ENCODE measurements around the gene VWA5A.
A peak's percentile ranks its signal among the peaks of the same experiment; 100 is the strongest.
"Not testable (repeated sequence)": the region's sequence is repeated elsewhere in the genome, so short reads cannot be mapped to it uniquely, and the experiment has no call there.

VWA5A gene

DNA sequence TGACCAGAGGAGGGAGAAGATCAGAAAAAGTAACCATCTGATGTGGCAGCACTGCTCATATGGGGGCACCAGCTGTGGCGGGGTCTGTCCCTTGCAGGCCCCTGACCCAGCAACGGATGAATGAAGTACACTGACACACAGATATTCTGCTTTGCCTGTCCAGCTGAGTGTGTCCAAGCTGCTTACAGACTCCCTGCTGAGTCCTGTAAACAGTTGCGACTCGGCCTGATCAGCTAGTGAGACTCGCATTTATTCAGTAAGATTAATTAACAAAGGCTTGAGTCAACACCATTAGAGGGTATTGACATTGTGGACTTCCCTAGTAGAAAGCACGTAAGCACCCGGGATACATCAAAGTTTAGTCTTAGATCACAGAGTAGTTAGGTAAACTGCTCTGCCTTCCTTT lies 52.6 kb downstream of the VWA5A start:
- DNase-seq (ENCODE audit: low spot score) (no peak), FAIRE-seq (no peak)

DNA sequence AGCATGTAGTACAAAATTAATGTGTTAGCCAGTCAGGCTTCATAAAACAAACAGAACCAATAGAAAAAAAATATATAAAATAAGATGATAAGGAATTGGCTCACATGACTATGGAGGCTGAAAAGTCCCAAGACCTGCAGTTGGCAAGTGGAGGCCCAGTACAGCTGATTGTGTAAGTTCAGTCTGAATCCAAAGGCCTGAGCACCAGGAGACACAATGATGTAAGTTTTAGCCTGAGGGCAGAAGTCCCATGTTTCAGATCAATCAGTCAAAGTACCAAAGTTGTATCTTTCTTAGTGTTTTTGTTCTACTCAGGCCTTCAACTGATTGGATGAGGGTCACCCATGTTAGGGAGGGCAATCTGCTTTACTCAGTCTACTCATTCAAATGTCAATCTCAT lies 53.5 kb downstream of the VWA5A start:
- DNase-seq (ENCODE audit: low spot score) (no peak), FAIRE-seq (no peak)

GRCh38 chr11:124170315-124170714 lies 55.1 kb downstream of the VWA5A start:
- not testable (repeated sequence) for DNase-seq (ENCODE audit: low spot score); FAIRE-seq

GRCh38 chr11:124170801-124171586 lies 55.7 kb downstream of the VWA5A start:
- FAIRE-seq, result no peak
- no peak for DNase-seq (ENCODE audit: low spot score)

DNA sequence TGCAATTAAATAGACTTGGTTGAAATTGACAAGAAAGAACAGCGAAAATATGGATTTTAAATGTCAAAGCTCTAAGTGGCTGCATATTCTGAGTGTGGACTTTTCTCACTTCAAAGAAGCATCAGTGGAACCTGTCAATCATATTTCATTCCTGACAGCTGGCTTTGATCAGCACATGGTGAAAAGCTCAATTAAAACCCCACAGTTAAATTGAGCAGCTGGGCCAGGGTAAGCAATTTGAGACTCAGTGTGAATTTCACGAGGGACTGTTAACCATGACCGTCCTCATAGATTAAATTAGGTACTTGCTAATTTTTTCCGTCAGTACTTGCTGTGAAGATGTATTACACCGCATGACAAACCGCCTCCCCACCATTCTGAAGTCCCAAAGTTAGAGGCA lies 56.9 kb downstream of the VWA5A start:
- no peak for FAIRE-seq
- no peak for DNase-seq (ENCODE audit: low spot score)

DNA sequence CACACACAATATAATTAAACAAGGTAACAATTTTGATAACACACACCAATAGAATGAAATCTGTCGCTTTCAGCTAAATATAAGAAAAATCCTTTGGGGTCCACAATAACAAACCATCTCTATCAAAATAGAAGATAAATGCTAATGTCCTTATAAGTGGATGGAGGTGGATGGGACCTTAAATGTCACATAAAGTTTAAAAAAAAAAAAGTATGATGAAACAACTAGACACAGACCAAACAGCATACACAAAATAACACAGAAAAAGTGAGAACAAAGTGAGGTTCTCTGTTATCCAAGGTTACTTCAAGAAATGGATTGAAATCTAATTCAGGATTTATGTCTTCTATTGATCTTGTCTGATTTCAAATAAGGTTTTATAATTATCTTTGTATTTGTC lies 57.3 kb downstream of the VWA5A start:
- FAIRE-seq (no peak), DNase-seq (ENCODE audit: low spot score) (no peak)

DNA sequence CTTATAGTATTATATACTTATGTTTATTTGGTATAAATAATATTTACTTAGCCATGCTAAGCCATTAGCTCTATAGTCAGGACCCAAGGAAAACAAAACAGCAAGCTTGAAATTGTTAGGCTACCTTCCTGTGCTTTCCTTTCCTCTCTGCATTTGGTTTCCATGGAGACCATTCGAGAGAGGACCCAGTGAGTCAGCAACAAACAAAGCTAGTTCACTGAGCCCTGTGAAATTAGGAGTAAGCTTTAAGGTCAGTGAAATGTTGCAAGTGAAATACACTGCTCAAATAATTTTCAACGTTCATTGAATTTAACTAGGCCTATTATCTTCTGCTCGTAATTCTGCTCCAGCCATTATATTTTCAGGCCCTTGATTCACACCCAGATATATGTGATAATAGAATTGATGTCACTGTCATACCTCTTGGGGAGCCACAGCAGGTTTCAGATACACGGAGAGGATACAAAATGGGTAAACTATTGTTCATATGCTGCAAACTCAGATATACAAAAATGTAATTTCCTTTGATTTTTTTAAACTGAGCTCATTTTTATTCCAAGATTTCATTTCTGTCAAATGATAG lies 58.8 kb downstream of the VWA5A start:
- DNase-seq (ENCODE audit: low spot score), result peak; percentile 19
- no peak for FAIRE-seq

DNA sequence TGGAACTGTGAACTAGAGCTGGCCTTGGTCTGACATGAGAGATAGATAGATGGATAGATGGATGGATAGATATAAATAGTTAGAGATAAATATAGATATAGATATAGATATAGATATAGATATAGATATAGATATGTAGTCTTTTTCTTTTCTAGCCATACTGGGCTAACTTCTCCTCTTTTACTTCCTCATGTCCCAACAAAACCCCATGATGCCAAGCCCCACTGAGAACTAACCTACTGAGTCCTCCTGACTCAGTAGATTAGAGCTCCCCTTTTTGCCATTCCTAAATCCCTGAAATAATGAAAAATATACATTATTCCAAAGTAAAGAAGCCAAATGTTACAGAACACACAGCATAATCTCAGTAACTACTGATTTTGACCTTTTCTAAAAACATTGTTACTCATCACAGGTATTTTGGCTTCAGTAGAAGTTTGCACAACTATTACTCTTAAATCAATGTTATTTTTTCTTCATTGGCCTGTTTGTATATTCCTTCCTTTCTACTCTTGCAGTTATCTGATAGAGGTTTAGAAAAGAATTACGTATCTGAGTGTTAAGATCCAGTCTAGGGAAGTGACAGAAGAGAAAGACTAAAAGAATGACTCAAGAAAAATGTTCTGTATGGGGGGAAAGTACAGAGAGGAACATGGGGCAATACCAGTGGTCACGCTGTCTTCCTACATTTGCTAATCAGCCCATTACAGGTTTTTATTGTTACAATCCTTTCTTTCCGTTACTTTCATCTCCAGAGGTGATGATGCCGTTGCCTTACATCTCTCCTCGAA lies 61.9 kb downstream of the VWA5A start:
- FAIRE-seq (no peak), DNase-seq (ENCODE audit: low spot score) (no peak)

DNA sequence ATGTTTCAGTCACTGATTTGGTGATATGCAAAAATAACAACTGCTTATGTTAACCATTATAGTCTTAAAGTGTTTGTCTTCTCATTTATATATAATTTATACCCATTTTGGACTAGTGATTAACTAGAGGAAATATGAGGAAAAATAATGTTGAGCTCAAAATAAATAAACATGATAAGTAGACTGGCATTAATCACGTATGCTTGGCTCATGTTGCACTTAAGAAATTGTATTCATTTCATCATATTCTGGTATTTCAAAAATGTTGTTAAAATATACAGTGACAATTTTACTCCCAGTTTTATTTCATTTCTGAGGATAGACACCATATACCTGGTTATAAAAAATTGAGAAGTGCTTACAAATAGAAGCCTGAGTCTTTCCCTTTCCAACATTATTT lies 64.1 kb downstream of the VWA5A start:
- DNase-seq (ENCODE audit: low spot score), result no peak
- no peak for FAIRE-seq

GRCh38 chr11:124183068-124183467 lies 67.8 kb downstream of the VWA5A start, which contains the start of gene OR10D3:
Gene OR10D3 (plus strand): TSS chr11:124183345. CDS start chr11:124185270, 1,925 bp downstream.
- no peak for DNase-seq (ENCODE audit: low spot score)
- no peak for FAIRE-seq

GRCh38 chr11:124190298-124191139 lies 75.3 kb downstream of the VWA5A start:
- FAIRE-seq (no peak), DNase-seq (ENCODE audit: low spot score) (no peak)

GRCh38 chr11:124193221-124194010 lies 78.2 kb downstream of the VWA5A start:
- DNase-seq (ENCODE audit: low spot score) (no peak), FAIRE-seq (no peak)

GRCh38 chr11:124194293-124195188 lies 79.3 kb downstream of the VWA5A start:
- no peak for FAIRE-seq

DNA sequence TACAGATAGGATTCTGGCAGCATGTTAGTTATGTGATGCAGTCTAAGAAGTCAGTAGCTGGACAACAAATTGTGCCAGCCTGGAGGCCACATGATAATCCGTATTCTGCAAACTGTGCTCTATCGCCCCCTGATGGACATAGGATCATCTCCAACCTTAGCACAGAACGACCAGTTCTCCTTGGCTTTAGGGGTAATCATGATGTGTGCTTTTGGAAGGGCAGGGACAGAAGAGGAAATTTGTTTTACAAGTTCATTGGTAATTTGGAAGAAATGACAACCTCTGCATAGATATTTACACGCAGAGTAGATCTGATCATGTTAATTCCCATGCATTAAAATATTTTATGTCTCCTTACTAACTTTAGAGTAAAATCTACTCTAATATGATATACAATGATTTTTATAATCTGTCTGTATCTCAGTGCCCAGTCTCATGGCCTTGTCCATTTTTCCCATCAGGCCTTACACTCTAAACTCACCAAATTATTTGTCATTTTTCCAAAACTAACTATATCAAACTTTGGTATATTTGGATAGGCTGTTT lies 80.0 kb downstream of the VWA5A start:
- no peak for FAIRE-seq
- peak; percentile 18 for DNase-seq (ENCODE audit: low spot score)

More at GRCh38 chr11:124194293-124195188, 79.3 kb downstream of the VWA5A start:
- no peak for DNase-seq (ENCODE audit: low spot score)
